Measurements from ENCODE around the gene SLC7A10. TPM values are rescaled to one million over a fixed set of nuclear protein-coding genes. Genes with fewer than 3 reads are reported as not detected.
A peak's percentile ranks its signal among the peaks of the same experiment; 100 is the strongest.

Gene SLC7A10
- total RNA-seq (2021; ENCODE audit: unreplicated experiment) (1.1 TPM), Bru-seq, nascent RNA (percentile 22 among the genes with signal in this experiment), BruChase-seq, experiment 1, labeled RNA remaining after a 2-hour chase (percentile 23 among the genes with signal in this experiment), BruChase-seq, experiment 2, labeled RNA remaining after a 6-hour chase (percentile 25 among the genes with signal in this experiment)
- 5.2 TPM for polyA plus RNA-seq (2012; ENCODE audit: insufficient read length)
- long read RNA-seq, partial matches to known transcripts = 0 of 3 reads
- long read RNA-seq, other reads (novel, unspliced or antisense) = 0 of 3 reads

GRCh38 chr19:33225458-33225926 is at the start of gene SLC7A10:
TSS of gene SLC7A10 (minus strand) at chr19:33225850. CDS start at chr19:33225703, 147 bp downstream.
- in situ Hi-C loops (cut with HindIII; ENCODE audit: low pct_unique_long_range_greater_than_20kb, low sequenced_read_pairs) (no loop called here), intact Hi-C loops (cut with micrococcal nuclease; ENCODE audit: unreplicated experiment) (no loop called here)
- Histone ChIP-seq H3K36me3 (ENCODE audit: control insufficient read depth, insufficient read depth, low read length) (no peaks in the 10 kb centered on the region), H3K9me3 (ENCODE audit: control insufficient read depth, insufficient read depth, low read depth, low read length) (peaks cover 15% of the 10 kb centered on the region), H3K27me3 (ENCODE audit: control insufficient read depth, insufficient read depth, low read length) (peaks cover 16% of the 10 kb centered on the region), H3K27ac (ENCODE audit: low read length) (no peak within 1 kb of the TSS), H3K4me1 (ENCODE audit: control insufficient read depth, insufficient read depth, low read length) (no peaks in the 10 kb centered on the region), H3K4me3 (ENCODE audit: low read depth in 2 of 2, low read length in 2 of 2) (peak within 1 kb of the TSS; percentile 18 to 24)
- no peak for DNase-seq (ENCODE audit: low read depth, low spot score)
- no TSS peak for BruUV-seq (replicated peaks)
- TF ChIP-seq CTCF (IDR thresholded peaks at IDR 0.05) = no peak; the same call in 1 of the 2 replicates
- peak; percentile 52 for ATAC-seq
- ChIA-PET CTCF (interaction anchor here (0.5 kb wide), 1 partner anchor 667 kb away, joined by 3 read pairs; no protein-coding TSS in a partner anchor), POLR2A (interaction anchor here (0.6 kb wide), 1 partner anchor 277 kb away, joined by 3 read pairs; no protein-coding TSS in a partner anchor)

- TF ChIP-seq SIN3A (IDR thresholded peaks at IDR 0.05; ENCODE audit: borderline replicate concordance, insufficient read depth, low read depth, low read length) (no peak), CTCF (IDR thresholded peaks at IDR 0.05) (no peak), REST (IDR thresholded peaks at IDR 0.05; ENCODE audit: insufficient read depth in 1 of 2, low read depth in 2 of 2, low read length in 1 of 2) (no peak), TCF7L2 (IDR thresholded peaks at IDR 0.05; ENCODE audit: low read depth, low read length) (no peak), POLR2AphosphoS5 (IDR thresholded peaks at IDR 0.05; ENCODE audit: low read depth, low read length) (no peak)
- Histone ChIP-seq H3K4me3 (ENCODE audit: low read depth in 2 of 2, low read length in 2 of 2) (no peak overlapping the region), H3K36me3 (ENCODE audit: control insufficient read depth, insufficient read depth, low read length) (no peaks in the 10 kb centered on the region), H3K4me1 (ENCODE audit: control insufficient read depth, insufficient read depth, low read length) (peaks cover 10% of the 10 kb centered on the region), H3K27ac (ENCODE audit: low read length) (no peak overlapping the region), H3K9me3 (ENCODE audit: control insufficient read depth, insufficient read depth, low read depth, low read length) (no peaks in the 10 kb centered on the region), H3K27me3 (ENCODE audit: control insufficient read depth, insufficient read depth, low read length) (no peaks in the 10 kb centered on the region)
- intact Hi-C loops (cut with micrococcal nuclease; ENCODE audit: unreplicated experiment) = no loop called here
- ChIA-PET POLR2A (interaction anchor here (0.6 kb wide), 1 partner anchor 413 kb away, joined by 4 read pairs; no protein-coding TSS in a partner anchor), CTCF (interaction anchor here (0.5 kb wide), 1 partner anchor 154 kb away, joined by 3 read pairs; no protein-coding TSS in a partner anchor)
- peak; percentile 16; the same call in 1 of the 2 replicates for ATAC-seq
- in situ Hi-C loops (cut with HindIII; ENCODE audit: low pct_unique_long_range_greater_than_20kb, low sequenced_read_pairs) = no loop called here
- DNase-seq (ENCODE audit: low read depth, low spot score) = no peak
- BruUV-seq (replicated peaks) = no TSS peak
Observed at GRCh38 chr19:33274663-33275558, 49.3 kb upstream of the SLC7A10 start.

Measured in Panc1 (cell line).